Left ventricle myocardium inferior (tissue), 1 donor: ENCODE results near the gene MUSK. TPM values are rescaled to one million over a fixed set of nuclear protein-coding genes. Genes with fewer than 3 reads are reported as not detected.

Source experiments
- DNase-seq: peaks from one replicate; pipeline ENCODE4 v3.0.0-alpha.2; 2020
- H3K27ac ChIP-seq: fragments of 200-600 bp; replicated peaks from 2 replicates; pipeline ENCODE4 v1.8.0; 2021
- H3K27me3 ChIP-seq: fragments of 200-600 bp; 2 replicates; pipeline ENCODE4 v1.8.0; 2021; ENCODE audit warnings: low read depth
- H3K36me3 ChIP-seq: fragments of 200-600 bp; 2 replicates; pipeline ENCODE4 v1.8.0; 2021
- H3K4me1 ChIP-seq: fragments of 200-600 bp; 2 replicates; pipeline ENCODE4 v1.8.0; 2021
- H3K4me3 ChIP-seq: fragments of 200-600 bp; 2 replicates; pipeline ENCODE4 v1.8.0; 2021; ENCODE audit warnings: mild to moderate bottlenecking, moderate library complexity
- H3K9me3 ChIP-seq: fragments of 200-600 bp; replicated peaks from 2 replicates; pipeline ENCODE4 v1.8.0; 2021
- CTCF ChIP-seq: fragments of 200-600 bp; IDR thresholded peaks from 2 replicates; pipeline ENCODE4 v1.8.0; 2021; ENCODE audit warnings: antibody characterized with exemption, mild to moderate bottlenecking, borderline replicate concordance
- intact Hi-C: fragments of 100-400 bp; cut with micrococcal nuclease; formaldehyde crosslinking; loops from one replicate; pipeline ENCODE4 v1.11.0; 2022
- total RNA-seq: library from RNA; stranded (reverse); fragmentation: NEBNext Ultra II Directional; extraction: Animal tissue kit (Norgen Biotek cat#: 25700); gene quantifications from one replicate; pipeline ENCODE4 v1.2.1, GENCODE V29; 2021
- donor health status: DM: no; HTN: yes; CAD: no; lungs with severe emphysema.

MUSK gene
- total RNA-seq, 1 donor from 2014 or later, result 1.5 TPM

- no peak for TF ChIP-seq CTCF
These were observed 19.9 kb upstream of the MUSK start for GRCh38 chr9:110648696-110649095.

GRCh38 chr9:110650261-110650660, 18.3 kb upstream of the MUSK start:
- TF ChIP-seq CTCF, result no peak
- no peak for DNase-seq
- H3K36me3 ChIP-seq, result no peaks in the 10 kb centered on the region
- H3K4me1 ChIP-seq, result no peaks in the 10 kb centered on the region
- H3K4me3 ChIP-seq, result no peak overlapping the region
- peak overlapping the region; percentile 40 for H3K27ac ChIP-seq
- H3K27me3 ChIP-seq, result no peaks in the 10 kb centered on the region
- intact Hi-C loops, result no loop called here
- no peaks in the 10 kb centered on the region for H3K9me3 ChIP-seq

More at GRCh38 chr9:110648696-110649095, 19.9 kb upstream of the MUSK start:
- H3K9me3 ChIP-seq, result no peaks in the 10 kb centered on the region
- H3K4me3 ChIP-seq, result no peak overlapping the region
- DNase-seq, result no peak
- no peak overlapping the region for H3K27ac ChIP-seq
- H3K4me1 ChIP-seq, result no peaks in the 10 kb centered on the region
- no peaks in the 10 kb centered on the region for H3K36me3 ChIP-seq
- H3K27me3 ChIP-seq, result no peaks in the 10 kb centered on the region
- intact Hi-C loops, result no loop called here

DNA sequence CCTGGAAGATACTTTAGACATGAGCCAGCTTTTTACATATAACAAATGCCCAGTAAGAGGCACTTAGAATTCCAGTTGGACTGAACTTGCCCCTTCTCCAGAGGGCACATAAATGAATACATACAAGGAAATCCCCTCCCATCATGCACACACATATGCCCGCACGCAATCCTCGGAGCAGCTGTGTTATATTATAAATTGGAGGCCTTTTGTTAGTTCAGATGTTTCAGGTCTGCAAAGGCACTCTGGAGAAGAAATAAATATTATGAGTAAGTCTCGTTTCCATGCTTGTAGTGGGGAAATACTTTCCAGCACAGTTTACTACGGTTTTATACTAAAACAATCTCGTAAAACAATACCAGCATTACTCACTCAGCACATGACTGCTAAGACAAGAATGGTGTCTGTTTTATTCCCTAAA, 17.6 kb upstream of the MUSK start:
- Histone ChIP-seq H3K36me3 (no peaks in the 10 kb centered on the region), H3K4me3 (no peak overlapping the region), H3K4me1 (no peaks in the 10 kb centered on the region), H3K27ac (peak overlapping the region; percentile 40), H3K9me3 (no peaks in the 10 kb centered on the region), H3K27me3 (no peaks in the 10 kb centered on the region)
- no peak for TF ChIP-seq CTCF
- DNase-seq, result no peak
- intact Hi-C loops, result no loop called here

- no peaks in the 10 kb centered on the region for H3K36me3 ChIP-seq
- TF ChIP-seq CTCF, result no peak
- peak overlapping the region; percentile 73 for H3K27ac ChIP-seq
- H3K9me3 ChIP-seq, result no peaks in the 10 kb centered on the region
- intact Hi-C loops, result no loop called here
- DNase-seq, result peak; percentile 24
- no peaks in the 10 kb centered on the region for H3K27me3 ChIP-seq
- H3K4me3 ChIP-seq, result peak overlapping the region; percentile 41
- H3K4me1 ChIP-seq, result peaks cover 8% of the 10 kb centered on the region
These were observed 12.6 kb upstream of the MUSK start for GRCh38 chr9:110655754-110656641.

GRCh38 chr9:110659891-110660541, 8.6 kb upstream of the MUSK start:
- intact Hi-C loops, result no loop called here
- no peak overlapping the region for H3K27ac ChIP-seq
- H3K4me1 ChIP-seq, result peaks cover 8% of the 10 kb centered on the region
- no peaks in the 10 kb centered on the region for H3K9me3 ChIP-seq
- H3K36me3 ChIP-seq, result no peaks in the 10 kb centered on the region
- DNase-seq, result no peak
- no peaks in the 10 kb centered on the region for H3K27me3 ChIP-seq
- H3K4me3 ChIP-seq, result no peak overlapping the region
- TF ChIP-seq CTCF, result no peak
